Transverse colon (tissue), 4 donors: ENCODE data around the gene KLF15. TPM values are rescaled to one million over a fixed set of nuclear protein-coding genes. Genes with fewer than 3 reads are reported as not detected.
"Not testable (repeated sequence)": the region's sequence is repeated elsewhere in the genome, so short reads cannot be mapped to it uniquely, and the experiment has no call there.

ENCODE experiments used
- DNase-seq: peaks from one replicate; pipeline ENCODE4 v3.0.0-alpha.2; 2019
- H3K27ac ChIP-seq, 4 donors: fragments of 200-600 bp; sonication (generic); 2 replicates each; pipeline ENCODE4 v1.5.1; 2016 to 2018; ENCODE audit warnings: inconsistent platforms in 4 of 4
- H3K27me3 ChIP-seq: fragments of 200-600 bp; sonication (generic); 2 replicates; pipeline ENCODE4 v1.5.1; 2017; ENCODE audit warnings: inconsistent platforms
- H3K36me3 ChIP-seq, 4 donors: fragments of 200-600 bp; sonication (generic); 2 replicates each; pipeline ENCODE4 v1.5.1; 2017 to 2019; ENCODE audit warnings: inconsistent platforms in 4 of 4
- H3K4me1 ChIP-seq, 4 donors: fragments of 200-600 bp; sonication (generic); 2 replicates each; pipeline ENCODE4 v1.5.1; 2017 to 2020; ENCODE audit warnings: inconsistent platforms in 4 of 4
- H3K4me3 ChIP-seq, 4 donors: fragments of 200-600 bp; sonication (generic); 1 replicate in 1 of 4; 2 replicates in 3 of 4; pipeline versions ENCODE4 v1.5.1 to v1.6.1; 2017 to 2019; ENCODE audit warnings: inconsistent platforms in 4 of 4
- H3K9me3 ChIP-seq, 2 donors: fragments of 200-600 bp; sonication (generic); 2 replicates each; pipeline ENCODE4 v1.5.1; 2017 to 2019; ENCODE audit warnings: inconsistent platforms in 2 of 2
- EP300 ChIP-seq: sonication (generic); formaldehyde crosslinking; IDR thresholded peaks from one replicate; pipeline ENCODE4 v1.6.1; 2017; ENCODE audit warnings: antibody characterized with exemption, low read depth
- POLR2A ChIP-seq: fragments of 450-650 bp; IDR thresholded peaks from one replicate; pipeline ENCODE4 v1.6.1; 2016; ENCODE audit warnings: antibody characterized with exemption, mild to moderate bottlenecking, moderate library complexity
- POLR2AphosphoS5 ChIP-seq, 3 donors: sonication (generic); formaldehyde crosslinking; IDR thresholded peaks; one replicate each; pipeline ENCODE4 v1.6.1; 2016; ENCODE audit warnings: antibody characterized with exemption in 3 of 3
- WGBS, 2 donors: methylation state at CpG; one replicate each; pipeline ENCODE4 v1.1.5; 2018; ENCODE audit warnings: low coverage in 1 of 2; 5-methylcytosine and 5-hydroxymethylcytosine counted together
- in situ Hi-C, 4 donors: fragments of 200-750 bp; cut with MboI; loops; one replicate each; pipeline versions ENCODE4 v1.15.0 to v1.15.1; 2017; ENCODE audit warnings: low sequenced_read_pairs in 3 of 4, low pct_ligation_motif_present in 1 of 4, low pct_unique_long_range_greater_than_20kb in 1 of 4
- intact Hi-C: fragments of 100-400 bp; cut with DNase I; formaldehyde crosslinking; loops from one replicate; pipeline ENCODE4 v1.15.1; 2023; ENCODE audit warnings: low total_unique reads
- total RNA-seq, 4 donors: library from RNA; depleted of rRNA; stranded (reverse); fragments of >200 nt; gene quantifications; one replicate each; pipeline ENCODE4 v1.1.0, GENCODE V29; 2016
- TF ChIP-seq, protein P1 (sequence below), 5 experiments: fragments of 200-600 bp in 3 of 5; fragments of 450-650 bp in 2 of 5; sonication (generic) in 3 of 5; IDR thresholded peaks; 1 replicate in 2 of 5; 2 replicates in 3 of 5; pipeline ENCODE4 v1.5.1; 2016 to 2017; ENCODE audit warnings: antibody characterized with exemption in 5 of 5, inconsistent platforms in 3 of 5, mild to moderate bottlenecking in 2 of 5, moderate library complexity in 1 of 5

Gene KLF15
- total RNA-seq, 4 donors from 2014 or later, result 4.0 to 19.5 (median 8.4) TPM

DNA sequence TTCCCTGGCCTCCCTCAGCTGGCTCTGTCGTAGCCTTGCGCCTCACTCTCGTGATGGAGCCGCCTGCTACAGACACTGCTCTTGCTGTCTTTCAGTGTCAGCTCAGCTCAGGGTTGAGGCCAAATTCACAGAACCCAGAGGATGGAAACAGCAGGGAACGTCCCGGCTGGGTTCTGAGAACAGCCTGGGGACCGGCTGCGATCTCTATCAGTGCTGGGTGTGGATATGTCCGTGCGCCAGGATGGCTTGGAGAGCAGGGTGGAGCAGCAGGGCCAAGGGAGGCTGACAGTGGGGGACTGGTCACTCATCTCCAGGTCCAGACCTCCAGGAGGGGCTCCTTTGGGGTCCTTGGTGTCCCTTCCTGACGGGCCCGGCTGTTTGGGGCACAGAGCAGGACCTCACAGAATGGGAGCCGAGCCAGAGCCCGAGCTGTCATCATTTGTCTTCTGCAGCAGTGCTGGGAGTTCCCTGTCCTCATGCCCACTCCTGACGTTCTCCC, 18.4 kb downstream of the KLF15 start:
- no peak overlapping the region for H3K4me3 ChIP-seq
- no peak overlapping the region for H3K27ac ChIP-seq
- in situ Hi-C loops, result no loop called here
- intact Hi-C loops, result no loop called here
- peak; percentile 5 for DNase-seq
- no peaks in the 10 kb centered on the region for H3K4me1 ChIP-seq
- TF ChIP-seq POLR2A, result no peak
- TF ChIP-seq, protein P1, sequence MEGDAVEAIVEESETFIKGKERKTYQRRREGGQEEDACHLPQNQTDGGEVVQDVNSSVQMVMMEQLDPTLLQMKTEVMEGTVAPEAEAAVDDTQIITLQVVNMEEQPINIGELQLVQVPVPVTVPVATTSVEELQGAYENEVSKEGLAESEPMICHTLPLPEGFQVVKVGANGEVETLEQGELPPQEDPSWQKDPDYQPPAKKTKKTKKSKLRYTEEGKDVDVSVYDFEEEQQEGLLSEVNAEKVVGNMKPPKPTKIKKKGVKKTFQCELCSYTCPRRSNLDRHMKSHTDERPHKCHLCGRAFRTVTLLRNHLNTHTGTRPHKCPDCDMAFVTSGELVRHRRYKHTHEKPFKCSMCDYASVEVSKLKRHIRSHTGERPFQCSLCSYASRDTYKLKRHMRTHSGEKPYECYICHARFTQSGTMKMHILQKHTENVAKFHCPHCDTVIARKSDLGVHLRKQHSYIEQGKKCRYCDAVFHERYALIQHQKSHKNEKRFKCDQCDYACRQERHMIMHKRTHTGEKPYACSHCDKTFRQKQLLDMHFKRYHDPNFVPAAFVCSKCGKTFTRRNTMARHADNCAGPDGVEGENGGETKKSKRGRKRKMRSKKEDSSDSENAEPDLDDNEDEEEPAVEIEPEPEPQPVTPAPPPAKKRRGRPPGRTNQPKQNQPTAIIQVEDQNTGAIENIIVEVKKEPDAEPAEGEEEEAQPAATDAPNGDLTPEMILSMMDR (IDR thresholded peaks at IDR 0.05), result no peak
- no peak for TF ChIP-seq EP300
- TF ChIP-seq POLR2AphosphoS5 (IDR thresholded peaks at IDR 0.05), result no peak
- 48 to 93% methylated on average over 3 to 15 of the region's 15 CpGs for WGBS, 2 donors
- no peaks in the 10 kb centered on the region for H3K27me3 ChIP-seq
- H3K36me3 ChIP-seq, result no peaks in the 10 kb centered on the region
- H3K9me3 ChIP-seq, result no peaks in the 10 kb centered on the region

DNA sequence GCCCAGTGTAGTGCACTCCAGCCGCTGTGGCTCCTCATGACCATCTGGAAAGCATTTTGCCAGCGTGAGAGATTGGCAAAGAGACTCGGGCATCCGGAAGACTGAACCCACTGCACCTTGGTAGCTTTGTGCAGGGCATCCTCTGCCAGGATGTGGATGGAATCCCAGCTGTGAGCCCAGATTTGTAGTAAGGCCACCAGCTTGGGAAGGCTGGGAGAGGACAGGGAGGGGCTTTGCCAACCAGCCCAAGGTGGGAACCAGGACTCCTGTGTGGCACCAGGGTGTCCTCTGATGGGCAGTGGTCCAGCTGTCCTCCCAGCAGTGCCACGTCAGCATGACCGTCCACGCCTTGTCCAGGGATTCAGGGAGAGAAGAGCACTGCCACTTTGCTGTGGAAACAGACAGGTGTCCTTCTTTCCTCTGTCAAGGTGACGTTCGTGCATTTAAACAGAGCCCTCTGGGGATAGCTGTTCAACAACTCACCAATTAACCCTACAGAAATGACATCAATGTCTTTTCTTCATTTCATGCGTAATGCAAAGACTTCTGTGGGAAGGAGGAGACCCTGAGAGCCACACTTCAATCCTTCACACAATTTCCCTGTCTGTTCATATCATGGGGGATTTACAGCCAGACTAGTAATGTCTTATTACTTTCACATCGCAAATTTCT, 19.1 kb downstream of the KLF15 start:
- Histone ChIP-seq H3K9me3 (no peaks in the 10 kb centered on the region), H3K4me1 (no peaks in the 10 kb centered on the region), H3K36me3 (no peaks in the 10 kb centered on the region), H3K4me3 (no peak overlapping the region), H3K27me3 (no peaks in the 10 kb centered on the region), H3K27ac (no peak overlapping the region)
- no peak for TF ChIP-seq EP300
- TF ChIP-seq, protein P1 (IDR thresholded peaks at IDR 0.05), result no peak
- no peak for TF ChIP-seq POLR2AphosphoS5 (IDR thresholded peaks at IDR 0.05)
- no peak for TF ChIP-seq POLR2A
- intact Hi-C loops (no loop called here), in situ Hi-C loops (no loop called here)
- 71 to 88% methylated on average over 1 to 11 of the region's 11 CpGs for WGBS, 2 donors
- no peak for DNase-seq

GRCh38 chr3:126331812-126332336, 25.3 kb downstream of the KLF15 start:
- H3K27ac ChIP-seq, H3K27me3 ChIP-seq, in situ Hi-C loops, H3K4me3 ChIP-seq, H3K36me3 ChIP-seq, H3K4me1 ChIP-seq, intact Hi-C loops, DNase-seq: not testable (repeated sequence)
- H3K9me3 ChIP-seq, result peaks cover 0 to 10% of the 10 kb centered on the region in 2 donors
- 75% methylated on average over 12 of the region's 15 CpGs; no CpG with 5 or more reads in 1 of the 2 donors for WGBS, 2 donors

GRCh38 chr3:126329927-126330725, 27.1 kb downstream of the KLF15 start:
- Histone ChIP-seq H3K9me3 (peaks cover 0 to 10% of the 10 kb centered on the region in 2 donors), H3K27me3 (no peaks in the 10 kb centered on the region), H3K27ac (no peak overlapping the region), H3K4me1 (no peaks in the 10 kb centered on the region), H3K4me3 (no peak overlapping the region), H3K36me3 (no peaks in the 10 kb centered on the region)
- TF ChIP-seq POLR2AphosphoS5 (IDR thresholded peaks at IDR 0.05), result no peak
- TF ChIP-seq, protein P1 (IDR thresholded peaks at IDR 0.05), result no peak
- TF ChIP-seq POLR2A, result no peak
- in situ Hi-C loops (no loop called here), intact Hi-C loops (no loop called here)
- 75 to 82% methylated on average over 3 to 7 of the region's 7 CpGs for WGBS, 2 donors
- peak; percentile 1 for DNase-seq
